Panc1 (cell line): ENCODE measurements around the gene TMEM87B. TPM values are rescaled to one million over a fixed set of nuclear protein-coding genes. Genes with fewer than 3 reads are reported as not detected.

Experiments
- ATAC-seq: fragments of 200-7000 bp; cut with Tn5 transposase; 2 replicates; pipeline ENCODE4 v1.9.1; 2020; ENCODE audit warnings: mild to moderate bottlenecking, moderate library complexity
- BruUV-seq: library from RNA; stranded (reverse); fragments of 400-500 nt; replicated peaks from 2 replicates; lab custom pipeline; 2021; lab: Mats Ljungman, UMichigan
- CTCF ChIA-PET: fragments of 300-600 bp; sonication (Branson Sonifier 250); formaldehyde crosslinking; loops from one replicate; lab custom pipeline; 2022; ENCODE audit warnings: antibody characterized with exemption; lab: Charles Lee
- POLR2A ChIA-PET: fragments of 300-600 bp; sonication (Branson Sonifier 250); formaldehyde crosslinking; loops from one replicate; lab custom pipeline; 2022; ENCODE audit warnings: antibody characterized with exemption; lab: Charles Lee
- DNase-seq: peaks from one replicate; pipeline ENCODE4 v3.0.0-alpha.2; 2010; ENCODE audit warnings: low read depth, low spot score
- H3K27ac ChIP-seq: 2 replicates; pipeline ENCODE4 v1.5.1; 2011; ENCODE audit warnings: mild to moderate bottlenecking, low read length, inconsistent platforms
- H3K27me3 ChIP-seq: fragments of 200-500 bp; sonication (Bioruptor generic); 2 replicates; pipeline ENCODE4 v1.6.0; 2014; ENCODE audit warnings: low read length, inconsistent platforms; ENCODE audit not compliant: control insufficient read depth, insufficient read depth
- H3K36me3 ChIP-seq: fragments of 200-500 bp; sonication (Bioruptor generic); 2 replicates; pipeline ENCODE4 v1.5.1; 2014; ENCODE audit warnings: inconsistent platforms, mild to moderate bottlenecking, low read length, moderate library complexity; ENCODE audit not compliant: control insufficient read depth, insufficient read depth
- H3K4me1 ChIP-seq: 2 replicates; pipeline ENCODE4 v1.5.1; 2011; ENCODE audit warnings: inconsistent platforms, mild to moderate bottlenecking, low read length, moderate library complexity; ENCODE audit not compliant: control insufficient read depth, insufficient read depth
- H3K4me3 ChIP-seq, 2 experiments: 2 replicates each; pipeline ENCODE4 v1.5.1; 2011 to 2012; ENCODE audit warnings: low read depth in 2 of 2, low read length in 2 of 2, mild to moderate bottlenecking in 2 of 2, inconsistent platforms in 1 of 2, moderate library complexity in 1 of 2
- H3K9me3 ChIP-seq: fragments of 200-500 bp; sonication (Bioruptor generic); 2 replicates; pipeline ENCODE4 v1.5.1; 2014; ENCODE audit warnings: low read depth, mild to moderate bottlenecking, inconsistent platforms, low read length, moderate library complexity; ENCODE audit not compliant: control insufficient read depth, insufficient read depth
- POLR2AphosphoS5 ChIP-seq: IDR thresholded peaks from 2 replicates; pipeline ENCODE4 v1.6.1; 2012; ENCODE audit warnings: mild to moderate bottlenecking, low read depth, low read length, moderate library complexity
- SIN3A ChIP-seq: IDR thresholded peaks from 2 replicates; pipeline ENCODE4 v1.6.1; 2012; ENCODE audit warnings: low read depth, mild to moderate bottlenecking, low read length, moderate library complexity, borderline replicate concordance; ENCODE audit not compliant: insufficient read depth
- TCF7L2 ChIP-seq: IDR thresholded peaks from 2 replicates; pipeline ENCODE4 v1.6.1; 2011; ENCODE audit warnings: mild to moderate bottlenecking, low read depth, low read length, inconsistent platforms
- in situ Hi-C: cut with HindIII; loops from 2 replicates; pipeline ENCODE4 v1.10.0; 2016; ENCODE audit warnings: low sequenced_read_pairs, low pct_unique_long_range_greater_than_20kb
- intact Hi-C: fragments of 100-400 bp; cut with micrococcal nuclease; formaldehyde crosslinking; loops from one replicate; pipeline ENCODE4 v1.10.0; 2022; ENCODE audit not compliant: unreplicated experiment
- total RNA-seq: library from RNA; stranded (reverse); gene quantifications from one replicate; pipeline ENCODE4 v1.2.1, GENCODE V29; 2021; ENCODE audit not compliant: unreplicated experiment
- TF ChIP-seq, protein P1 (sequence below): fragments of 450-650 bp; IDR thresholded peaks from 2 replicates; pipeline ENCODE4 v1.5.1; 2017; ENCODE audit warnings: mild to moderate bottlenecking
- TF ChIP-seq, protein P2 (sequence below), 2 experiments: IDR thresholded peaks; 2 replicates each; pipeline ENCODE4 v1.6.1; 2011 to 2012; ENCODE audit warnings: low read depth in 2 of 2, control low read depth in 1 of 2, low read length in 1 of 2, mild to moderate bottlenecking in 1 of 2, moderate library complexity in 1 of 2; ENCODE audit not compliant: insufficient read depth in 1 of 2

TMEM87B gene
- total RNA-seq, 1 experiment from 2014 or later, result 22.8 TPM

DNA sequence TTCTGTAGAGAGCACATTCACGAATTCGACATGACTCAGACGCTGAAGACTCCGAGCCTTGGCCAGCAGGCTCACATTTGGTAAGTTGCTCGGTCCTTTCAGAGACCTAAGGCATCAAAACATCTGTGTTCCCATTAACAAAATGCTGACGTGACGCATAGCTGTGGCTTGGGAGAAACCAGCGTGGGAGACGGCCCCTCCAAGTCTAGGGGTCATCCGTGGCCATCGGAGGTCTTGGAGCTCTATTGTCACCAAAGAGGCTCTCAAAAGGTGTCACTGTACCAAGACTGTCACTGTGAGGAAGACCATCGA, 98.1 kb downstream of the TMEM87B start:
- no peak overlapping the region for H3K4me3 ChIP-seq
- TF ChIP-seq POLR2AphosphoS5 (no peak), TCF7L2 (no peak), SIN3A (no peak)
- TF ChIP-seq, protein P1, sequence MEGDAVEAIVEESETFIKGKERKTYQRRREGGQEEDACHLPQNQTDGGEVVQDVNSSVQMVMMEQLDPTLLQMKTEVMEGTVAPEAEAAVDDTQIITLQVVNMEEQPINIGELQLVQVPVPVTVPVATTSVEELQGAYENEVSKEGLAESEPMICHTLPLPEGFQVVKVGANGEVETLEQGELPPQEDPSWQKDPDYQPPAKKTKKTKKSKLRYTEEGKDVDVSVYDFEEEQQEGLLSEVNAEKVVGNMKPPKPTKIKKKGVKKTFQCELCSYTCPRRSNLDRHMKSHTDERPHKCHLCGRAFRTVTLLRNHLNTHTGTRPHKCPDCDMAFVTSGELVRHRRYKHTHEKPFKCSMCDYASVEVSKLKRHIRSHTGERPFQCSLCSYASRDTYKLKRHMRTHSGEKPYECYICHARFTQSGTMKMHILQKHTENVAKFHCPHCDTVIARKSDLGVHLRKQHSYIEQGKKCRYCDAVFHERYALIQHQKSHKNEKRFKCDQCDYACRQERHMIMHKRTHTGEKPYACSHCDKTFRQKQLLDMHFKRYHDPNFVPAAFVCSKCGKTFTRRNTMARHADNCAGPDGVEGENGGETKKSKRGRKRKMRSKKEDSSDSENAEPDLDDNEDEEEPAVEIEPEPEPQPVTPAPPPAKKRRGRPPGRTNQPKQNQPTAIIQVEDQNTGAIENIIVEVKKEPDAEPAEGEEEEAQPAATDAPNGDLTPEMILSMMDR, result no peak
- TF ChIP-seq, protein P2, sequence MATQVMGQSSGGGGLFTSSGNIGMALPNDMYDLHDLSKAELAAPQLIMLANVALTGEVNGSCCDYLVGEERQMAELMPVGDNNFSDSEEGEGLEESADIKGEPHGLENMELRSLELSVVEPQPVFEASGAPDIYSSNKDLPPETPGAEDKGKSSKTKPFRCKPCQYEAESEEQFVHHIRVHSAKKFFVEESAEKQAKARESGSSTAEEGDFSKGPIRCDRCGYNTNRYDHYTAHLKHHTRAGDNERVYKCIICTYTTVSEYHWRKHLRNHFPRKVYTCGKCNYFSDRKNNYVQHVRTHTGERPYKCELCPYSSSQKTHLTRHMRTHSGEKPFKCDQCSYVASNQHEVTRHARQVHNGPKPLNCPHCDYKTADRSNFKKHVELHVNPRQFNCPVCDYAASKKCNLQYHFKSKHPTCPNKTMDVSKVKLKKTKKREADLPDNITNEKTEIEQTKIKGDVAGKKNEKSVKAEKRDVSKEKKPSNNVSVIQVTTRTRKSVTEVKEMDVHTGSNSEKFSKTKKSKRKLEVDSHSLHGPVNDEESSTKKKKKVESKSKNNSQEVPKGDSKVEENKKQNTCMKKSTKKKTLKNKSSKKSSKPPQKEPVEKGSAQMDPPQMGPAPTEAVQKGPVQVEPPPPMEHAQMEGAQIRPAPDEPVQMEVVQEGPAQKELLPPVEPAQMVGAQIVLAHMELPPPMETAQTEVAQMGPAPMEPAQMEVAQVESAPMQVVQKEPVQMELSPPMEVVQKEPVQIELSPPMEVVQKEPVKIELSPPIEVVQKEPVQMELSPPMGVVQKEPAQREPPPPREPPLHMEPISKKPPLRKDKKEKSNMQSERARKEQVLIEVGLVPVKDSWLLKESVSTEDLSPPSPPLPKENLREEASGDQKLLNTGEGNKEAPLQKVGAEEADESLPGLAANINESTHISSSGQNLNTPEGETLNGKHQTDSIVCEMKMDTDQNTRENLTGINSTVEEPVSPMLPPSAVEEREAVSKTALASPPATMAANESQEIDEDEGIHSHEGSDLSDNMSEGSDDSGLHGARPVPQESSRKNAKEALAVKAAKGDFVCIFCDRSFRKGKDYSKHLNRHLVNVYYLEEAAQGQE (IDR thresholded peaks at IDR 0.05; ENCODE audit: insufficient read depth in 1 of 2, low read depth in 2 of 2, low read length in 1 of 2), result no peak
- DNase-seq, result no peak
- H3K27me3 ChIP-seq, result no peaks in the 10 kb centered on the region
- no peak overlapping the region for H3K27ac ChIP-seq
- H3K4me1 ChIP-seq, result no peaks in the 10 kb centered on the region
- H3K9me3 ChIP-seq, result no peaks in the 10 kb centered on the region
- POLR2A ChIA-PET, result no interaction called here
- in situ Hi-C loops, result no loop called here
- CTCF ChIA-PET, result no interaction called here
- ATAC-seq, result no peak
- BruUV-seq, result no TSS peak
- intact Hi-C loops, result no loop called here
- H3K36me3 ChIP-seq, result no peaks in the 10 kb centered on the region

DNA sequence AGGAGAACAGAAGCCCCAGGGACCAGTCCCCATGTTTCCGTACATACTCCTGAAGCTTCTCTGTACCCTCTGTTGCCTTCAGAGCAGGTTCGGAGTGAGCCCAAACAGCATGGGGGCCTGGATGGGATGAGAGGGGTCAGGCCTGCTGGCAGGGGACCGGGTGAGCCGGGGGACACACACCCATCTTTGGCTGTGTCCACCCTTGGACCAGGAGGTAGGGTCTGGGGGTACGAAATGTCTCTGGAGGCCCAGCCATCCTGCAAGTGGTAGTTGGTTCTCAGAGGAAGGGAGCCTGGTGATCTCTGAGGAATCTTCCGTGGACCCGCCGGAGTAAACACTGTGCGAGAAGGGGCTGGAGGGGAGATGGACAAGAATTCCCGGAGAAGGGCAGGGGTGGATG, 98.4 kb downstream of the TMEM87B start:
- ATAC-seq, result no peak
- ChIA-PET POLR2A (no interaction called here), CTCF (no interaction called here)
- TF ChIP-seq, protein P2 (IDR thresholded peaks at IDR 0.05; ENCODE audit: insufficient read depth in 1 of 2, low read depth in 2 of 2, low read length in 1 of 2), result no peak
- TF ChIP-seq TCF7L2, result no peak
- TF ChIP-seq POLR2AphosphoS5, result no peak
- TF ChIP-seq, protein P1, result no peak
- TF ChIP-seq SIN3A, result no peak
- Histone ChIP-seq H3K9me3 (no peaks in the 10 kb centered on the region), H3K27me3 (no peaks in the 10 kb centered on the region), H3K4me3 (no peak overlapping the region), H3K36me3 (no peaks in the 10 kb centered on the region), H3K27ac (no peak overlapping the region), H3K4me1 (no peaks in the 10 kb centered on the region)
- in situ Hi-C loops, result no loop called here
- DNase-seq, result no peak
- intact Hi-C loops, result no loop called here
- no TSS peak for BruUV-seq
